Fibroblast of lung (primary cell): ENCODE results near the gene GUCD1. TPM values are rescaled to one million over a fixed set of nuclear protein-coding genes. Genes with fewer than 3 reads are reported as not detected.
A peak's percentile ranks its signal among the peaks of the same experiment; 100 is the strongest.
"Not testable (repeated sequence)": the region's sequence is repeated elsewhere in the genome, so short reads cannot be mapped to it uniquely, and the experiment has no call there.

Experiments
- DNase-seq, 2 donors: peaks; one replicate each; pipeline versions ENCODE4 v3.0.0 to v3.0.0-alpha.2; 2010; ENCODE audit warnings: low read depth in 2 of 2
- H2AFZ ChIP-seq: 2 replicates; pipeline ENCODE4 v1.5.1; 2012; ENCODE audit warnings: low read length, control low read depth, inconsistent platforms
- H3K27ac ChIP-seq: 2 replicates; pipeline ENCODE4 v1.5.1; 2011; ENCODE audit warnings: low read length, control low read depth; ENCODE audit not compliant: insufficient read depth
- H3K27me3 ChIP-seq: 2 replicates; pipeline ENCODE4 v1.5.1; 2011; ENCODE audit warnings: mild to moderate bottlenecking, low read length; ENCODE audit not compliant: control insufficient read depth, insufficient read depth
- H3K36me3 ChIP-seq: 2 replicates; pipeline ENCODE4 v1.5.1; 2011; ENCODE audit warnings: low read length; ENCODE audit not compliant: control insufficient read depth, insufficient read depth
- H3K4me1 ChIP-seq: 2 replicates; pipeline ENCODE4 v1.5.1; 2011; ENCODE audit warnings: low read length; ENCODE audit not compliant: control insufficient read depth, insufficient read depth; ENCODE audit errors: extremely low read depth
- H3K4me2 ChIP-seq: 2 replicates; pipeline ENCODE4 v1.5.1; 2011; ENCODE audit warnings: low read length, control low read depth; ENCODE audit not compliant: insufficient read depth; ENCODE audit errors: extremely low read depth
- H3K4me3 ChIP-seq, 4 experiments: fragments of 200-600 bp in 1 of 4; sonication (generic) in 1 of 4; replicated peaks in 1 of 4; 2 replicates each; pipeline ENCODE4 v1.5.1; 2011 to 2016; ENCODE audit warnings: low read length in 4 of 4, low read depth in 3 of 4, mild to moderate bottlenecking in 3 of 4, control low read depth in 2 of 4, inconsistent platforms in 1 of 4, mixed read lengths in 1 of 4; ENCODE audit not compliant: insufficient read depth in 1 of 4; ENCODE audit errors: control extremely low read depth in 1 of 4
- H3K79me2 ChIP-seq: 2 replicates; pipeline ENCODE4 v1.5.1; 2012; ENCODE audit warnings: mild to moderate bottlenecking, low read length, inconsistent platforms; ENCODE audit not compliant: control insufficient read depth, insufficient read depth
- H3K9ac ChIP-seq: 2 replicates; pipeline ENCODE4 v1.5.1; 2011; ENCODE audit warnings: mild to moderate bottlenecking, low read length, control low read depth; ENCODE audit not compliant: insufficient read depth
- H3K9me3 ChIP-seq: 2 replicates; pipeline ENCODE4 v1.5.1; 2012; ENCODE audit warnings: low read depth, low read length; ENCODE audit not compliant: control insufficient read depth, insufficient read depth
- H4K20me1 ChIP-seq: 2 replicates; pipeline ENCODE4 v1.5.1; 2011; ENCODE audit warnings: low read length; ENCODE audit not compliant: control insufficient read depth, insufficient read depth; ENCODE audit errors: extremely low read depth
- CTCF ChIP-seq, 2 donors: IDR thresholded peaks in 1 of 2; conservative IDR thresholded peaks in 1 of 2; 1 replicate in 1 of 2; 2 replicates in 1 of 2; pipeline ENCODE4 v1.5.1; 2011 to 2012; ENCODE audit warnings: low read length in 2 of 2, control low read depth in 1 of 2, inconsistent platforms in 1 of 2, low read depth in 1 of 2, mild to moderate bottlenecking in 1 of 2
- EZH2 ChIP-seq: IDR thresholded peaks from 2 replicates; pipeline ENCODE4 v1.5.1; 2012; ENCODE audit warnings: low read length, control low read depth, mild to moderate bottlenecking; ENCODE audit errors: missing control alignments
- polyA minus RNA-seq: library from RNA; depleted of rRNA, polyadenylated mRNA; stranded (reverse); fragments of >200 nt; gene quantifications from 2 replicates; pipeline ENCODE4 v1.2.3, GENCODE V29; 2011; ENCODE audit warnings: low replicate concordance
- polyA plus RNA-seq, 2 donors: library from polyadenylated mRNA; depleted of rRNA in 1 of 2; stranded (reverse) in 1 of 2; unstranded in 1 of 2; fragments of >200 nt; gene quantifications; 2 replicates each; pipeline ENCODE4 v1.2.1, GENCODE V29; 2011 to 2012; ENCODE audit warnings: missing spikeins in 1 of 2
- total RNA-seq: library from RNA; depleted of rRNA; stranded (reverse); fragments of >200 nt; gene quantifications from 2 replicates; pipeline ENCODE4 v1.2.1, GENCODE V29; 2014

Gene GUCD1
- total RNA-seq = 143 and 178 TPM in 2 replicates
- 83.4 and 97.1 TPM in 2 replicates for polyA plus RNA-seq
- polyA plus RNA-seq (2012) = 73.4 and 84.8 TPM in 2 replicates
- polyA minus RNA-seq = 180 and 262 TPM in 2 replicates

- no peaks in the 10 kb centered on the region for H4K20me1 ChIP-seq
- H3K27me3 ChIP-seq = no peaks in the 10 kb centered on the region
- H3K36me3 ChIP-seq = peaks cover 8% of the 10 kb centered on the region
- H3K79me2 ChIP-seq = peaks cover 89% of the 10 kb centered on the region
- TF ChIP-seq CTCF (conservative IDR thresholded peaks at IDR 0.05 in 1 of 2, IDR thresholded peaks at IDR 0.05 in 1 of 2; ENCODE audit: low read depth in 1 of 2, low read length in 2 of 2) = no peak
- TF ChIP-seq EZH2 = no peak
- peaks cover 10% of the 10 kb centered on the region for H3K4me1 ChIP-seq
- peak within 1 kb of the TSS; percentile 93 for H3K27ac ChIP-seq
- peak within 1 kb of the TSS; percentile 94 to 98 (median 96) for H3K4me3 ChIP-seq
- DNase-seq = peak; percentile 51 to 61
- peak within 1 kb of the TSS; percentile 93 for H3K9ac ChIP-seq
- peak within 1 kb of the TSS; percentile 72 for H2AFZ ChIP-seq
- H3K9me3 ChIP-seq = no peaks in the 10 kb centered on the region
- H3K4me2 ChIP-seq = peak within 1 kb of the TSS; percentile 99
These were observed at the start of gene GUCD1 for GRCh38 chr22:24554313-24555164. Gene GUCD1, minus strand, starts transcription at chr22:24555138. Its CDS starts 147 bp downstream, at chr22:24554991.

GRCh38 chr22:24603770-24604629 lies 49.1 kb upstream of the GUCD1 start:
- not testable (repeated sequence) for H3K36me3 ChIP-seq, H3K9ac ChIP-seq, H3K4me2 ChIP-seq, DNase-seq, H3K9me3 ChIP-seq, H2AFZ ChIP-seq, H3K4me3 ChIP-seq, H3K27me3 ChIP-seq, H3K4me1 ChIP-seq, H4K20me1 ChIP-seq, H3K79me2 ChIP-seq, H3K27ac ChIP-seq

- H3K36me3 ChIP-seq, H3K27ac ChIP-seq, H4K20me1 ChIP-seq, H3K4me2 ChIP-seq, H2AFZ ChIP-seq, H3K27me3 ChIP-seq, DNase-seq, H3K79me2 ChIP-seq, H3K4me3 ChIP-seq, H3K9me3 ChIP-seq, H3K9ac ChIP-seq, H3K4me1 ChIP-seq: not testable (repeated sequence)
These were observed 48.2 kb upstream of the GUCD1 start, which contains the start of gene GGT1 for GRCh38 chr22:24602847-24603769. Gene GGT1, plus strand, starts transcription at chr22:24603193. Its CDS starts 7,889 bp downstream, at chr22:24611082.

GRCh38 chr22:24602105-24602749 lies 47.3 kb upstream of the GUCD1 start:
- H3K4me3 ChIP-seq, DNase-seq, H3K79me2 ChIP-seq, H2AFZ ChIP-seq, H3K9ac ChIP-seq, H3K27ac ChIP-seq, H3K4me2 ChIP-seq, H4K20me1 ChIP-seq, H3K27me3 ChIP-seq, H3K4me1 ChIP-seq, H3K9me3 ChIP-seq, H3K36me3 ChIP-seq: not testable (repeated sequence)
